H54 (cell line): ENCODE data around the gene RAET1E.
"Not testable (repeated sequence)": the region's sequence is repeated elsewhere in the genome, so short reads cannot be mapped to it uniquely, and the experiment has no call there.

Source experiments
- DNase-seq: peaks from one replicate; pipeline ENCODE4 v3.0.0; 2011; ENCODE audit warnings: low spot score, mixed read lengths; ENCODE audit not compliant: insufficient read length
- FAIRE-seq: peaks from 3 replicates; lab custom pipeline; 2011; peaks lifted over from hg19 to GRCh38; lab: Jason Lieb, UNC
- POLR2A ChIP-seq: IDR thresholded peaks from 2 replicates; pipeline ENCODE4 v1.6.1; 2011; ENCODE audit warnings: low read depth, mild to moderate bottlenecking, low read length

Gene RAET1E

GRCh38 chr6:149861603-149862423 lies 36.1 kb downstream of the RAET1E start:
- DNase-seq (no peak), FAIRE-seq (no peak)
- no peak for TF ChIP-seq POLR2A

DNA sequence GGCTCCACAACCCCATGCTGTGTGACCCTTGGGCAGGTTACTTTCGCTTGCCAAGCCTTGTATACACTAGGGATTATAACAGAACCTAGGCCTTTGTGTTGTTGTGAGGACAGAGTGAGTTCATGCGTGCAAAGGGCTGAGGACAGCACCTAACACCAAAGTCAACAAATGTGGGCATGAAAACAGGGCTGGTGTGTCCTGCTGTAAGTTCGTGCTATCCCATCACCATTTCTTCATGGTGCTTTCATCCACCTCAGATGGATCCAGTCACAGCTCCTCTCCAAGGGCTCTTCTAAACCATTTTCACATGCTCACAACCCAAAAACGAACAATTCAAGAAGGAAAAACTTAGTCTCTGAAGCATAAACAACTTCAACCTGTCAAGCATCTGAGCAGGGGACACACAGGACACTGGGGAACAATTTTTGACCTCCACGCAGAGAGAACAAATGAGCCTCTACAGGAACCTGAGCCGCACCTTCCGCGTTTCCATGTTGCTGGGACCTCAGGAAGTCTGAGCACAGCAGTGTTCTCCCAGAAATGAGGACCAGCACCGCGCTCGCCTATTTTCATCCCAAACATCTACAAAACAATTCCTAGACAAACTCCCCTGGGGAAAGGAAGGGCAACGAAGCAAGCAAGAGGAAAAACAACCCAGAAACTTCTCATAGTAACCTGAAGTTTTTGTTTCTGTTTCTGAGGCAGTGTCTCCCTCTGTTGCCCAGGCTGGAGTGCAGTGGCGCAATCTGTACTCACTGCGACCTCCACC lies 36.9 kb downstream of the RAET1E start:
- no peak for FAIRE-seq
- no peak for DNase-seq

DNA sequence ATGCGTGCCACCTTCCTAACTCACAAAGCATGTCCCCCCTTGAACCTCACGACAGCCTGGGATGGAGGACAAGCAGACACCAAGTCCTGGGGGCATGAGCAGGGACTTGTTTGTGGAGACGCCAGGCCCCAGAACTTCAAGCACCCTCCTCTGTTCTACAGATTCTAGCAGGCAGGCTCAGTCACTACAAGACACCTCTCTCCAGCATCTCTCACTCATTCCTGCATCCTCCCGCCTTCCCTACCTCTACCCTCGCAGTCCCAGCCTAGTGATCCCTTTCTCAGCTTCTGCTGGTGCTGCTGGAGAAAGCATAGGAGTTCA lies 37.4 kb downstream of the RAET1E start:
- no peak for DNase-seq
- TF ChIP-seq POLR2A = no peak
- no peak for FAIRE-seq

More for the DNA sequence above, 36.9 kb downstream of the RAET1E start:
- no peak for TF ChIP-seq POLR2A

DNA sequence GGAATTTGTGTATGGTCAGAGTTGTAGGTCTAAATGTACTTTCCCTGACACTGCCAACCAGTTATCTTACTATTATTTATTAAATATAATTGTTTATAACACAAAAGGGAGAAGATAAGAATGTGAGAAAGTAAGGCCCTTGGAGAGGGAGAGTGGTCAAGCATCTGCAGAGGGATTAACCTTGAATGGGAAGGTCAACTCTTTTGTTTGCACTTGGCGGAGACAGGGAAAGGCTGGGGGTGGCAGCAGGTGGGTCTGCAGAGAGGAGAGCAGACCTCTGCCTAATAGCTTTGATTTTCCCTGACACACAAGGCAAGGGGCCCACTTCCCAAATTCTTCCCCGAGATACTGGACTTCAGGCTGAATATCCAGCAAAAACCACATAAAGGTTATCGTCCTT lies 38.0 kb downstream of the RAET1E start:
- TF ChIP-seq POLR2A = no peak
- DNase-seq = no peak
- no peak for FAIRE-seq

- no peak for FAIRE-seq
- DNase-seq = no peak
- TF ChIP-seq POLR2A = no peak
Measured at GRCh38 chr6:149859368-149859767, 38.5 kb downstream of the RAET1E start.

DNA sequence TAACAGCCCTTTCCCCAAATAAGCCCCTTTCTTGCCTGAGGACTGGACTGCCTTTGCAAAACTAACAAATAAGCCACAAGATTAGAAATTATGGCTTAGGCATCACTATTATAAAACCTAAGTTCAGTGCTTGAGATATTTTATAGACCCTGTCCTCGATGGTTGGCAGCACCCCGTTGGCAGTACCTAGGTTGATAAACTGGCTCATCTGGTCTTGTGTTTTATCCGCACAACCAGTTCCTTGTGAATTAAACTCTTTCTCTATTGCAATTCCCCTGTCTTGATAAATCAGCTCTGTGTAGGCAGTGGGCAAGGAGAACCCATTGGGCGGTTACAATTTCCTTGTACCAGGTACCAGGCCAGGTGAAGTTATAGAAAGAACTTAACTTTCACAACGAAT lies 40.4 kb downstream of the RAET1E start:
- no peak for DNase-seq
- no peak for FAIRE-seq
- no peak for TF ChIP-seq POLR2A

- DNase-seq = no peak
- no peak for FAIRE-seq
- TF ChIP-seq POLR2A = no peak
Measured at GRCh38 chr6:149856256-149856994, 41.5 kb downstream of the RAET1E start.

GRCh38 chr6:149855741-149856140 lies 42.2 kb downstream of the RAET1E start:
- FAIRE-seq = no peak
- DNase-seq = no peak
- TF ChIP-seq POLR2A = no peak

GRCh38 chr6:149855040-149855654 lies 42.8 kb downstream of the RAET1E start:
- DNase-seq = no peak
- TF ChIP-seq POLR2A = no peak
- FAIRE-seq = peak; percentile 65

DNA sequence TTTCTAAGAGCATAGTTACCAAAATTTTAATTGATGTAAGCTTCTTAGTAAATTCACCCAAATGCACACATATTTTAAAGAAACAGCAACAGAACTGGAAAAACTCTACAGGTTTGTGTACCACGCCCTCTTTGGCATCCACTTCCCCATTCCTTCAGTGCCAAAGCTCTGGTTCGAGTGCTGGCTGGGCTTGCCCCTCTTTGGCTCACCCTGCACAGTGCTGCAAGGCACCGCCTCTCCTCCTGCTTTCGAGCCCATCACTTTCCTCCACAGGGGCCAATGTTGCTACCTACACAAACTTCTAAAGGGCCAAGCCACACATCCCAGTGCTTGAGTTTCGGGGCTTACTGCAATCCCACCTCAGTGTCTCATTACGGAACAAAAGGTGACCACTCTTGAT lies 43.4 kb downstream of the RAET1E start:
- FAIRE-seq (no peak), DNase-seq (no peak)
- no peak for TF ChIP-seq POLR2A

- not testable (repeated sequence) for DNase-seq, FAIRE-seq
Measured at GRCh38 chr6:149854017-149854416, 43.9 kb downstream of the RAET1E start.

GRCh38 chr6:149852881-149853280 lies 45.0 kb downstream of the RAET1E start:
- FAIRE-seq (no peak), DNase-seq (no peak)
- no peak for TF ChIP-seq POLR2A

- TF ChIP-seq POLR2A = no peak
- FAIRE-seq (no peak), DNase-seq (no peak)
Measured at GRCh38 chr6:149852180-149852579, 45.7 kb downstream of the RAET1E start.

DNA sequence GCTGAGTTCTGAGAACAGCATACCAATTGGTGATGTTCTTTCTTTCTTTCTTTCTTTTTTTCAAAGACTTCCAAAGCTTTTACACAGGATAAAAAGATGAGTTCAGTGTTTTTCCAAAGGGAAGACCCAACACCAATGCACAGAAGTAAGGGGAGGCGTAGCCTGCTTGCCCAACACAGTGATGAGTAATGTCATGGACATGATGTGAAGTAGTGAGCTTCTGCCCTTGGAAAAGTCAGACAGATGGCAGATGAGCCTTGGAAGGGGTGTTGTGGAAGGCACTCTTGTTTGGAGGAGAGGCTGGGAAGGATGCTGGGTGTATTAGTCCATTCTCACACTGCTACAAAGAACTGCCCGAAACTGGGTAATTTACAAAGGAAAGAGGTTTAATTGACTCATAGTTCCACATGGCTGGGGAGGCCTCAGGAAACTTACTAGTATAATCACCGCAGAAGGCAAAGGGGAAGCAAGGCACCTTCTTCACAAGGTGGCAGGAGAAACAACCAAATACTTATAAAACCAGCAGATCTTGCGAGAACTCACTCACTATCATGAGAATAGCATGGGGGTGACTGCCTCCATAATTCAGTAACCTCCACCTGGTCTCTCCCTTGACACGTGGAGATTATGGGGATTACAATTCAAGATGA lies 46.3 kb downstream of the RAET1E start:
- DNase-seq (no peak), FAIRE-seq (no peak)
- TF ChIP-seq POLR2A = no peak

- not testable (repeated sequence) for DNase-seq, FAIRE-seq
Measured at GRCh38 chr6:149848343-149848742, 49.6 kb downstream of the RAET1E start.
